DOHH2 (cell line): Measurements from ENCODE around the gene IAPP.
"Not testable (repeated sequence)": the region's sequence is repeated elsewhere in the genome, so short reads cannot be mapped to it uniquely, and the experiment has no call there.

Experiments used
- H3F3A ChIP-seq: fragments of 200-600 bp; sonication (generic), shearing (Covaris generic); 2 replicates; pipeline ENCODE4 v1.6.0; 2016; ENCODE audit warnings: antibody characterized with exemption, mild to moderate bottlenecking; ENCODE audit not compliant: control insufficient read depth, insufficient read depth
- H3K27ac ChIP-seq: fragments of 200-600 bp; sonication (generic); 2 replicates; pipeline ENCODE4 v1.5.1; 2014; ENCODE audit warnings: low read depth, mild to moderate bottlenecking, low read length, moderate library complexity
- H3K27me3 ChIP-seq: fragments of 200-600 bp; sonication (generic); 2 replicates; pipeline ENCODE4 v1.6.1; 2014; ENCODE audit warnings: mild to moderate bottlenecking, low read length, mixed read lengths; ENCODE audit not compliant: control insufficient read depth
- H3K36me3 ChIP-seq: fragments of 200-600 bp; sonication (generic); 2 replicates; pipeline ENCODE4 v1.6.1; 2014; ENCODE audit warnings: mild to moderate bottlenecking, low read length, moderate library complexity, mixed read lengths; ENCODE audit not compliant: control insufficient read depth
- H3K4me1 ChIP-seq: fragments of 200-600 bp; sonication (generic); 2 replicates; pipeline ENCODE4 v1.6.1; 2014; ENCODE audit warnings: mild to moderate bottlenecking, low read length, mixed read lengths; ENCODE audit not compliant: control insufficient read depth
- H3K4me2 ChIP-seq: fragments of 200-600 bp; sonication (generic); 2 replicates; pipeline ENCODE4 v1.6.0; 2014; ENCODE audit warnings: mild to moderate bottlenecking, low read length, moderate library complexity
- H3K4me3 ChIP-seq: fragments of 200-600 bp; sonication (generic); 2 replicates; pipeline ENCODE4 v1.5.1; 2014; ENCODE audit warnings: mild to moderate bottlenecking, low read length, mixed read lengths
- H3K79me2 ChIP-seq: fragments of 200-600 bp; sonication (generic); 2 replicates; pipeline ENCODE4 v1.6.1; 2014; ENCODE audit warnings: mild to moderate bottlenecking, low read length, mixed read lengths; ENCODE audit not compliant: control insufficient read depth
- H3K9me2 ChIP-seq: fragments of 200-600 bp; sonication (generic); replicated peaks from 2 replicates; pipeline ENCODE4 v1.6.1; 2014; ENCODE audit warnings: mild to moderate bottlenecking, low read length, mixed read lengths; ENCODE audit not compliant: control insufficient read depth
- H3K9me3 ChIP-seq: fragments of 200-600 bp; sonication (generic); 2 replicates; pipeline ENCODE4 v1.6.1; 2014; ENCODE audit warnings: antibody characterized with exemption, low read length, mixed read lengths; ENCODE audit not compliant: control insufficient read depth, insufficient read depth
- H4K20me1 ChIP-seq: fragments of 200-600 bp; sonication (generic); 2 replicates; pipeline ENCODE4 v1.6.0; 2014; ENCODE audit warnings: low read depth, mild to moderate bottlenecking, antibody characterized with exemption, low read length, moderate library complexity; ENCODE audit not compliant: control insufficient read depth, insufficient read depth
- EZH2phosphoT487 ChIP-seq: fragments of 200-600 bp; sonication (generic); IDR thresholded peaks from 2 replicates; pipeline ENCODE4 v1.6.1; 2017; ENCODE audit warnings: borderline replicate concordance, mild to moderate bottlenecking, antibody characterized with exemption, low read length, moderate library complexity, mixed read lengths
- TF ChIP-seq, protein P1 (sequence below): fragments of 200-600 bp; sonication (generic); IDR thresholded peaks from one replicate; pipeline ENCODE4 v1.5.1; 2014; ENCODE audit warnings: antibody characterized with exemption, mild to moderate bottlenecking, low read depth, low read length; ENCODE audit not compliant: poor library complexity, severe bottlenecking

Gene IAPP

DNA sequence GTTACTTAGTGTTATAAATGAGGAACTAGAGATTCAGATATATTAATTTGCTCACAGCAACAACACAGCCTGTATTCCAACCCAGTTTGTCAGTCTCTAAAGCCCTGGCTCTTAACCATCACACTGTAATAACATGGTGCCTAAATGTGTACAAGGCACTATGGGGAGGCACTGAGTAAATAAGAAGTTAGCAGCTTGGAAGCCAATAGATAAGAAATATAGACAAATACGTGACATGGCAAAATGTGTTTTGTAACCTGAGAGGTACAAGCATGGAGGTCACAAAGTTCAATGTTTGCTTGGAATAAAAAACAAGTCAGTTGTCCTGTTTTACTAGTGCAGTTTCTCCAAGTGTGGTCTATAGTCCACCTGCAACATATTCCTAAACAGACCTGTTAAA, 21.7 kb upstream of the IAPP start:
- Histone ChIP-seq H3K79me2 (no peaks in the 10 kb centered on the region), H3K4me3 (no peak overlapping the region), H3K4me1 (no peaks in the 10 kb centered on the region), H3K27ac (no peak overlapping the region), H3K36me3 (no peaks in the 10 kb centered on the region), H3K27me3 (no peaks in the 10 kb centered on the region), H3K9me2 (no peaks in the 10 kb centered on the region), H3K9me3 (no peaks in the 10 kb centered on the region), H3F3A (no peaks in the 10 kb centered on the region), H3K4me2 (no peak overlapping the region), H4K20me1 (no peaks in the 10 kb centered on the region)
- TF ChIP-seq, protein P1, sequence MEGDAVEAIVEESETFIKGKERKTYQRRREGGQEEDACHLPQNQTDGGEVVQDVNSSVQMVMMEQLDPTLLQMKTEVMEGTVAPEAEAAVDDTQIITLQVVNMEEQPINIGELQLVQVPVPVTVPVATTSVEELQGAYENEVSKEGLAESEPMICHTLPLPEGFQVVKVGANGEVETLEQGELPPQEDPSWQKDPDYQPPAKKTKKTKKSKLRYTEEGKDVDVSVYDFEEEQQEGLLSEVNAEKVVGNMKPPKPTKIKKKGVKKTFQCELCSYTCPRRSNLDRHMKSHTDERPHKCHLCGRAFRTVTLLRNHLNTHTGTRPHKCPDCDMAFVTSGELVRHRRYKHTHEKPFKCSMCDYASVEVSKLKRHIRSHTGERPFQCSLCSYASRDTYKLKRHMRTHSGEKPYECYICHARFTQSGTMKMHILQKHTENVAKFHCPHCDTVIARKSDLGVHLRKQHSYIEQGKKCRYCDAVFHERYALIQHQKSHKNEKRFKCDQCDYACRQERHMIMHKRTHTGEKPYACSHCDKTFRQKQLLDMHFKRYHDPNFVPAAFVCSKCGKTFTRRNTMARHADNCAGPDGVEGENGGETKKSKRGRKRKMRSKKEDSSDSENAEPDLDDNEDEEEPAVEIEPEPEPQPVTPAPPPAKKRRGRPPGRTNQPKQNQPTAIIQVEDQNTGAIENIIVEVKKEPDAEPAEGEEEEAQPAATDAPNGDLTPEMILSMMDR: no peak
- no peak for TF ChIP-seq EZH2phosphoT487

DNA sequence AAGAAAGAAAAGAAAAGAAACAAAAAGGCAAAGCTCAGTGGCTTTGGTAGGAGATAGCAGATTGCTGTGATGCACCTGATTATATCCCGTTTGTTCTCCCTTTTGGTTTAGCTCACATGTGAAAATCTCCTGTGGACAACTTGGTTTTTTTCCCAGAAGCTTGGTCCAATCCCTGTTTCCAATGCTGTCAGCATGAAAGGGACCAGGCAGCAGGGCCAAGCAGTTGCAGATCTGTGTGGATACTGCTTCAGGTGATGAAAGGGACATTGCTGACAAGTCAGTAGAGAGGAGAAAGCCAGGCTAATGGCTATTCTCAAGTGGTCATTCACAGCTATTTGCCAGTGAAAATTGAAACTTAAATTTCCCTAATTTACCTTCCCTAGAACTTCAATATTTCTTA, 19.2 kb upstream of the IAPP start:
- H3K27me3 ChIP-seq: no peaks in the 10 kb centered on the region
- no peaks in the 10 kb centered on the region for H3K9me2 ChIP-seq
- no peak overlapping the region for H3K27ac ChIP-seq
- H3K79me2 ChIP-seq: no peaks in the 10 kb centered on the region
- H3F3A ChIP-seq: no peaks in the 10 kb centered on the region
- no peak overlapping the region for H3K4me2 ChIP-seq
- H4K20me1 ChIP-seq: no peaks in the 10 kb centered on the region
- no peaks in the 10 kb centered on the region for H3K9me3 ChIP-seq
- no peaks in the 10 kb centered on the region for H3K36me3 ChIP-seq
- H3K4me1 ChIP-seq: no peaks in the 10 kb centered on the region
- H3K4me3 ChIP-seq: no peak overlapping the region
- TF ChIP-seq, protein P1: no peak
- TF ChIP-seq EZH2phosphoT487: no peak

DNA sequence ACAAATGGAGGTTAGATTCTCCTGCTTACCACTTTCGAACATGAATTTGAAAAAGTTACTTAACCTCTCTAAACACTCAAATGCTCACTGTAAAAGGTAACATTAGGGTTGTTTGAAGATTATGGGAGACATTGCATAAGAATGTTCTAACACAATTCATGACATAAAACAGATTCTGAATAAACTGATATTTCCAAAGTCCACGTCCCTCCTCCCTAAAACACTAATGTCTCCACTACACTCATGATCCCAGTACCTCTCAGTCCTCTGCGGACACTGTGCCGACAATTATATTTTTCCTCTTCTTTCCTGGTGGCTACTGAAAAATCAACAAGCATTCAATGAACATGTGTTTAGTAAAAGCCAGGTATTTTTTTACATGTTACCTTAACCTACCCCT, 18.8 kb upstream of the IAPP start:
- Histone ChIP-seq H3K79me2 (no peaks in the 10 kb centered on the region), H3K4me2 (no peak overlapping the region), H3K9me3 (no peaks in the 10 kb centered on the region), H4K20me1 (no peaks in the 10 kb centered on the region), H3K4me1 (no peaks in the 10 kb centered on the region), H3K9me2 (0 out of 2 replicates have a peak, but pooled peaks cover under 1% of the 10 kb centered on the region), H3K27me3 (no peaks in the 10 kb centered on the region), H3F3A (no peaks in the 10 kb centered on the region), H3K36me3 (no peaks in the 10 kb centered on the region), H3K27ac (no peak overlapping the region), H3K4me3 (no peak overlapping the region)
- no peak for TF ChIP-seq EZH2phosphoT487
- TF ChIP-seq, protein P1: no peak

DNA sequence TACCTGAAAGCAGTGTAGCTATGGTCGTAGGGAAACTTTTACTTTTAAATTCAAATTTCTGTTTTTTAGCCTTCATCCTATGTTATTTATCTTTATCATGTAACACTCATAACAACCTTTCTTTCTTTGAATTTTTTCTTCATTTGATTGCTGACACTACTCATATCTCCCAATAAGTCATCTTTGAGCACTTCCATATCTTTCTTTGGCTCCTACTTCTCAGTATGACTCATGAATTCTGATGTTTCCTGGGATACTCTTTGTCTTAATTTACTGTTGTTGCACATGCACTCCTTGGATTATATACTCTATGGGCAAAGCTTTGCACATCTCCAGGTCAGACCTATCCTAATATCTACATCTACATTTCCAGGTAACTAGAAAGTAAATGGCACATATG, 18.1 kb upstream of the IAPP start:
- Histone ChIP-seq H3K36me3 (no peaks in the 10 kb centered on the region), H3K4me2 (no peak overlapping the region)
- TF ChIP-seq, protein P1: no peak
- no peak for TF ChIP-seq EZH2phosphoT487

DNA sequence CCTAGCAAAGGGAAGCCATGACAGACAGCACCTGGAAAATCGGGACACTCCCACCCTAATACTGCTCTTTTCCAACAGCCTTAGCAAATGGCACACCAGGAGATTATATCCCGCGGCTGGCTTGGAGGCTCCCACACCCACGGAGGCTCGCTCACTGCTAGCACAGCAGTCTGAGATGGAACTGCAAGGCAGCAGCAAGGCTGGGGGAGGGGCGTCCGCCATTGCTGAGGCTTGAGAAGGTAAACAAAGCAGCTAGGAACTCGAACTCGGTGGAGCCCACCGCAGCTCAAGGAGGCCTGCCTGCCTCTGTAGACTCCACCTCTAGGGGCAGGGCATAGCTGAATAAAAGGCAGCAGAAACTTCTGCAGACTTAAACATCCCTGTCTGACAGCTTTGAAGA, 12.1 kb upstream of the IAPP start:
- H3K9me2 ChIP-seq, H3K4me3 ChIP-seq, H4K20me1 ChIP-seq, H3K27ac ChIP-seq, H3K79me2 ChIP-seq, H3K9me3 ChIP-seq, H3K4me1 ChIP-seq, H3K4me2 ChIP-seq, H3F3A ChIP-seq, H3K27me3 ChIP-seq, H3K36me3 ChIP-seq: not testable (repeated sequence)

More for the DNA sequence above, 18.1 kb upstream of the IAPP start:
- Histone ChIP-seq H3F3A (no peaks in the 10 kb centered on the region), H3K9me2 (0 out of 2 replicates have a peak, but pooled peaks cover 2% of the 10 kb centered on the region), H3K79me2 (no peaks in the 10 kb centered on the region), H4K20me1 (no peaks in the 10 kb centered on the region), H3K27ac (no peak overlapping the region), H3K27me3 (no peaks in the 10 kb centered on the region), H3K4me3 (no peak overlapping the region), H3K9me3 (no peaks in the 10 kb centered on the region), H3K4me1 (no peaks in the 10 kb centered on the region)
